ENCODE results near the gene SH3PXD2A. TPM values are rescaled to one million over a fixed set of nuclear protein-coding genes. Genes with fewer than 3 reads are reported as not detected.
A peak's percentile ranks its signal among the peaks of the same experiment; 100 is the strongest.

The SH3PXD2A gene
- total and polyA plus RNA-seq, 2 donors (not counting 1 experiment from before 2014, with no cell fraction given), result 3.2 to 33.5 TPM

DNA sequence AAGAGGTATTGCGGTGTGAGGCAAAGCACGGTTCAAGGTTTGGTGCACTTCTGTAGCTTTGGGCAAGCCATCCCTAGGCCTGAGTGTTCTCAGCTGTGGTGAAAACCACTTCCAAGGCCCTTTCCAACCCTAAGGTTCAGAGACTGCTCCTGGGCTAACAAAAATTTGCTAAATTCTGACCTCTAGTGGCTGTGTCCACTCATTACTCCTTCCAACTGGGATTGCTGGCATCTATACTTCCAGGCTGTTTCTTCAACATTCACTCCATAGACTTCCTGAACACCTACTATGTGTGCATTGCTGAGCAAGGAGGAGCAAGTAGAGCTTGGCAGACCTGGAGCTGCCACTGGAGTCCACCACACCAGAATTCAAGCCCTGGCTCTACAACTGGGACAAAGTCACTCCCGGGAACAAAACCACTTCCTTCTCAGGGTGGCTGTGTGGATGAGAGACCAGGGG, 29.3 kb upstream of the SH3PXD2A start:
- H3K9ac ChIP-seq (ENCODE audit: low read length), result no peak overlapping the region
- H3K27ac ChIP-seq (ENCODE audit: low read length in 2 of 2), result no peak overlapping the region
- no peak overlapping the region for H3K4me2 ChIP-seq (replicated peaks; ENCODE audit: low read depth, low read length, poor library complexity, severe bottlenecking)
- no peaks in the 10 kb centered on the region for H3K4me1 Mint-ChIP-seq
- H3K9me3 ChIP-seq (ENCODE audit: control extremely low read depth in 1 of 3, control insufficient read depth in 2 of 3, insufficient read depth in 1 of 3, low read length in 2 of 3), result no peaks in the 10 kb centered on the region
- H3K4me3 ChIP-seq (ENCODE audit: control extremely low read depth in 1 of 5, extremely low read depth in 1 of 5, insufficient read depth in 1 of 5, low read depth in 2 of 5, low read length in 4 of 5), result no peak overlapping the region
- H3K36me3 ChIP-seq (replicated peaks in 1 of 2; ENCODE audit: control extremely low read depth in 1 of 2, control insufficient read depth in 1 of 2, extremely low read depth in 1 of 2, insufficient read depth in 2 of 2, low read length in 1 of 2), result peaks cover 4 to 50% of the 10 kb centered on the region in 2 experiments
- H4K20me1 ChIP-seq (ENCODE audit: control insufficient read depth, insufficient read depth, low read length, poor library complexity, severe bottlenecking), result no peaks in the 10 kb centered on the region
- no peak overlapping the region for H3K27ac Mint-ChIP-seq
- WGBS (ENCODE audit: insufficient coverage), result 94% methylated on average over 2 of the region's 3 CpGs
- ATAC-seq (ENCODE audit: low read depth) (peak; percentile 47), DNase-seq (peak; percentile 46)
- H3K27me3 ChIP-seq (replicated peaks in 1 of 4; ENCODE audit: control extremely low read depth in 1 of 4, control insufficient read depth in 3 of 4, insufficient read depth in 4 of 4, low read length in 3 of 4), result no peaks in the 10 kb centered on the region
- no peaks in the 10 kb centered on the region for H3K27me3 Mint-ChIP-seq
- intact Hi-C loops (cut with micrococcal nuclease), result loop anchor here (5.0 kb wide), 1 partner anchor 98 kb away; no protein-coding TSS in a partner anchor
- H3K4me3 Mint-ChIP-seq, result no peak overlapping the region
- no peaks in the 10 kb centered on the region for H3K9me3 Mint-ChIP-seq (ENCODE audit: insufficient read depth)
- no peaks in the 10 kb centered on the region for H3K4me1 ChIP-seq (ENCODE audit: control insufficient read depth in 2 of 2, insufficient read depth in 2 of 2, low read length in 2 of 2)
- H2AFZ ChIP-seq (ENCODE audit: insufficient read depth, low read depth, low read length, poor library complexity, severe bottlenecking), result no peak overlapping the region
- TF ChIP-seq EZH2 (IDR thresholded peaks at IDR 0.05; ENCODE audit: borderline replicate concordance, insufficient read depth, low read depth, low read length, poor library complexity, severe bottlenecking), result no peak
- TF ChIP-seq, protein P1, sequence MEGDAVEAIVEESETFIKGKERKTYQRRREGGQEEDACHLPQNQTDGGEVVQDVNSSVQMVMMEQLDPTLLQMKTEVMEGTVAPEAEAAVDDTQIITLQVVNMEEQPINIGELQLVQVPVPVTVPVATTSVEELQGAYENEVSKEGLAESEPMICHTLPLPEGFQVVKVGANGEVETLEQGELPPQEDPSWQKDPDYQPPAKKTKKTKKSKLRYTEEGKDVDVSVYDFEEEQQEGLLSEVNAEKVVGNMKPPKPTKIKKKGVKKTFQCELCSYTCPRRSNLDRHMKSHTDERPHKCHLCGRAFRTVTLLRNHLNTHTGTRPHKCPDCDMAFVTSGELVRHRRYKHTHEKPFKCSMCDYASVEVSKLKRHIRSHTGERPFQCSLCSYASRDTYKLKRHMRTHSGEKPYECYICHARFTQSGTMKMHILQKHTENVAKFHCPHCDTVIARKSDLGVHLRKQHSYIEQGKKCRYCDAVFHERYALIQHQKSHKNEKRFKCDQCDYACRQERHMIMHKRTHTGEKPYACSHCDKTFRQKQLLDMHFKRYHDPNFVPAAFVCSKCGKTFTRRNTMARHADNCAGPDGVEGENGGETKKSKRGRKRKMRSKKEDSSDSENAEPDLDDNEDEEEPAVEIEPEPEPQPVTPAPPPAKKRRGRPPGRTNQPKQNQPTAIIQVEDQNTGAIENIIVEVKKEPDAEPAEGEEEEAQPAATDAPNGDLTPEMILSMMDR (IDR thresholded peaks at IDR 0.05), result peak; percentile 81
- no peaks in the 10 kb centered on the region for H3K79me2 ChIP-seq (ENCODE audit: control insufficient read depth, insufficient read depth, low read length)
- ChIA-PET POLR2A (no interaction called here), CTCF (interaction anchor here (0.9 to 3.9 kb wide), 10 partner anchors 9 to 321 kb away, joined by 3 to 34 read pairs (median 5); partner anchors contain the start of gene SFR1)

DNA sequence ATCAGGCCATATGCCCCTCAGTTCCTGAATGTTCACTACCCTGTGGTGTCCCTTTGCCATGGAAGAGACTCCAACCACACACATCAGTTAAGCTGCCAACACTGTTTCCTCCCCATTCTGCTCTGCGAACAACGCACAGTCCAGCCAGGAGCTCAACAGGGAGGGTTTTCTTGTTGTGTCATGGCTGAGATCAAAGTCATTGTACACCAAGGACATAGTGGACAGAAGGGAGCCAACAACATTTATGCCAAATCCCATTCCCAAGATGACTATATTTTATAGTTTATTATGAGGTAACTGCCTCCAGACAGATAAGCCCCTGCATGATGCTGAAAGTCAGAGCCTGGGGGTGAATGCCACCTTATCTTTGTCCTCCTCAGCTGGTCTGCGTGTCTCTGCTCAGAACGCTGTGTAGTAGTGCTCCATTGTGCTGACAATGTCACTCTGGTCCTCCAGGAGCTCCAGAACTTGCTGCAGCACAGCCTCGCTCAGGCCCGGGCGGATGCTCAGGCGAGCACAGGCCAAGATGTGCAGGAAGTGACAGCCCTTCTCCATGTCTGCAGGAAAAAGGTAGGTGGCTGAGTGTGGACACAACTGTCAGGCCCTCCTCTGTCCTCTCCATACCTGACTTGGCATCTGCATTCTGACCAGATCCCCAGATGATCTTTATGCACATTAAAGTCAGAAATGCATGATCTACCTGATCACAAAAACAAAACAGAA, 27.1 kb upstream of the SH3PXD2A start:
- no peaks in the 10 kb centered on the region for H3K79me2 ChIP-seq (ENCODE audit: control insufficient read depth, insufficient read depth, low read length)
- TF ChIP-seq, protein P1 (IDR thresholded peaks at IDR 0.05), result no peak
- no peak for TF ChIP-seq EZH2 (IDR thresholded peaks at IDR 0.05; ENCODE audit: borderline replicate concordance, insufficient read depth, low read depth, low read length, poor library complexity, severe bottlenecking)
- WGBS (ENCODE audit: insufficient coverage), result 98% methylated on average over 6 of the region's 8 CpGs
- Mint-ChIP-seq H3K4me1 (no peaks in the 10 kb centered on the region), H3K4me3 (no peak overlapping the region), H3K27me3 (no peaks in the 10 kb centered on the region), H3K9me3 (ENCODE audit: insufficient read depth) (no peaks in the 10 kb centered on the region), H3K27ac (no peak overlapping the region)
- no peaks in the 10 kb centered on the region for H4K20me1 ChIP-seq (ENCODE audit: control insufficient read depth, insufficient read depth, low read length, poor library complexity, severe bottlenecking)
- no peak overlapping the region for H3K9ac ChIP-seq (ENCODE audit: low read length)
- intact Hi-C loops (cut with micrococcal nuclease), result no loop called here
- POLR2A ChIA-PET, result no interaction called here
- ATAC-seq (ENCODE audit: low read depth) (no peak), DNase-seq (no peak)
- no peaks in the 10 kb centered on the region for H3K4me1 ChIP-seq (ENCODE audit: control insufficient read depth in 2 of 2, insufficient read depth in 2 of 2, low read length in 2 of 2)
- no peaks in the 10 kb centered on the region for H3K9me3 ChIP-seq (ENCODE audit: control extremely low read depth in 1 of 3, control insufficient read depth in 2 of 3, insufficient read depth in 1 of 3, low read length in 2 of 3)
- H3K27ac ChIP-seq (ENCODE audit: low read length in 2 of 2), result no peak overlapping the region
- CTCF ChIA-PET, result no interaction called here
- H3K4me2 ChIP-seq (replicated peaks; ENCODE audit: low read depth, low read length, poor library complexity, severe bottlenecking), result no peak overlapping the region
- H3K27me3 ChIP-seq (replicated peaks in 1 of 4; ENCODE audit: control extremely low read depth in 1 of 4, control insufficient read depth in 3 of 4, insufficient read depth in 4 of 4, low read length in 3 of 4), result no peaks in the 10 kb centered on the region
- no peak overlapping the region for H2AFZ ChIP-seq (ENCODE audit: insufficient read depth, low read depth, low read length, poor library complexity, severe bottlenecking)
- H3K36me3 ChIP-seq (replicated peaks in 1 of 2; ENCODE audit: control extremely low read depth in 1 of 2, control insufficient read depth in 1 of 2, extremely low read depth in 1 of 2, insufficient read depth in 2 of 2, low read length in 1 of 2), result peaks cover 2 to 69% of the 10 kb centered on the region in 2 experiments
- H3K4me3 ChIP-seq (ENCODE audit: control extremely low read depth in 1 of 5, extremely low read depth in 1 of 5, insufficient read depth in 1 of 5, low read depth in 2 of 5, low read length in 4 of 5), result no peak overlapping the region
